ENCODE measurements around the gene TMEM121. TPM values are rescaled to one million over a fixed set of nuclear protein-coding genes. Genes with fewer than 3 reads are reported as not detected.

Gene TMEM121
- polyA plus RNA-seq, 1 of the 3 experiments (the other 2 are of a cell fraction) = 9.1 TPM

DNA sequence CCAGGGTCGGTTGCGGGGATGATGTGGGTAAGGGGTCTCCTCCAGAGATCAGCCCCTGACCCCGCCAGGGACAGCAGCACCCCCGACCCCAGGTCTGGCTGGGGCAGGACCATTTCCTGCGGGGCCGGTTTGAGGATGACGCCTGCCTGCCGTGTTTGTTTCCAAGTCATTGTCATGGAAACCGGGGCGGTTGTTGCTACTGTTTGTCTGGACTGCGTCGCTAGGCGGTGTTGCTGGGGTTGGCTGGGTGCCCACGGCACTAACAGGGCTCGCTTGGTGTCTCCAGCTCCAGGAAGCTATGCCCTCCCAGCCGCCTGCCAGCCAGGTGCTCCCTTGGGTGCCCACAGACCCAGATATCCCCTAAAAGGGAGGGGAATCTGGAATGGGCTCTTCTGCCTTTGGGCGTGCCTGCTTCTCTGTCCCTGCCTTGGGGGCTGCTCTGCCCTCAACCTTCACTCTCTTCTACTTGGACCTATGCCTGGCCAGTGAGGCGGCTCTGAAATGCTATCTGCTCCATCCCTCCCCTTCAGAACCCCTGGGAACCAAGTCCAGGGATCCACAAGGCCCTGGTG lies 44.4 kb upstream of the TMEM121 start (continued):
- TF ChIP-seq, protein P1, sequence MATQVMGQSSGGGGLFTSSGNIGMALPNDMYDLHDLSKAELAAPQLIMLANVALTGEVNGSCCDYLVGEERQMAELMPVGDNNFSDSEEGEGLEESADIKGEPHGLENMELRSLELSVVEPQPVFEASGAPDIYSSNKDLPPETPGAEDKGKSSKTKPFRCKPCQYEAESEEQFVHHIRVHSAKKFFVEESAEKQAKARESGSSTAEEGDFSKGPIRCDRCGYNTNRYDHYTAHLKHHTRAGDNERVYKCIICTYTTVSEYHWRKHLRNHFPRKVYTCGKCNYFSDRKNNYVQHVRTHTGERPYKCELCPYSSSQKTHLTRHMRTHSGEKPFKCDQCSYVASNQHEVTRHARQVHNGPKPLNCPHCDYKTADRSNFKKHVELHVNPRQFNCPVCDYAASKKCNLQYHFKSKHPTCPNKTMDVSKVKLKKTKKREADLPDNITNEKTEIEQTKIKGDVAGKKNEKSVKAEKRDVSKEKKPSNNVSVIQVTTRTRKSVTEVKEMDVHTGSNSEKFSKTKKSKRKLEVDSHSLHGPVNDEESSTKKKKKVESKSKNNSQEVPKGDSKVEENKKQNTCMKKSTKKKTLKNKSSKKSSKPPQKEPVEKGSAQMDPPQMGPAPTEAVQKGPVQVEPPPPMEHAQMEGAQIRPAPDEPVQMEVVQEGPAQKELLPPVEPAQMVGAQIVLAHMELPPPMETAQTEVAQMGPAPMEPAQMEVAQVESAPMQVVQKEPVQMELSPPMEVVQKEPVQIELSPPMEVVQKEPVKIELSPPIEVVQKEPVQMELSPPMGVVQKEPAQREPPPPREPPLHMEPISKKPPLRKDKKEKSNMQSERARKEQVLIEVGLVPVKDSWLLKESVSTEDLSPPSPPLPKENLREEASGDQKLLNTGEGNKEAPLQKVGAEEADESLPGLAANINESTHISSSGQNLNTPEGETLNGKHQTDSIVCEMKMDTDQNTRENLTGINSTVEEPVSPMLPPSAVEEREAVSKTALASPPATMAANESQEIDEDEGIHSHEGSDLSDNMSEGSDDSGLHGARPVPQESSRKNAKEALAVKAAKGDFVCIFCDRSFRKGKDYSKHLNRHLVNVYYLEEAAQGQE (IDR thresholded peaks at IDR 0.05; ENCODE audit: low read depth, low read length) = no peak
- TF ChIP-seq EP300 (IDR thresholded peaks at IDR 0.05; ENCODE audit: borderline replicate concordance in 1 of 2, low read depth in 1 of 2, low read length in 1 of 2) = peak in 1 of 2 experiments; percentile 53; a peak in 2 of 4 replicates
- TF ChIP-seq CTCF (IDR thresholded peaks at IDR 0.05) = no peak
- peak; percentile 29; the same call in 1 of the 2 replicates for TF ChIP-seq PBX3 (IDR thresholded peaks at IDR 0.05)
- TF ChIP-seq RAD21 (IDR thresholded peaks at IDR 0.05; ENCODE audit: low read length) = peak; percentile 25; the same call in 1 of the 2 replicates
- 0 out of 2 replicates have a peak, but pooled peaks have one; percentile 52 for TF ChIP-seq SIN3A (IDR thresholded peaks at IDR 0.05; ENCODE audit: borderline replicate concordance, low read depth, low read length)
- TF ChIP-seq RXRA (IDR thresholded peaks at IDR 0.05; ENCODE audit: borderline replicate concordance, low read depth) = no peak
- TF ChIP-seq ELF1 (IDR thresholded peaks at IDR 0.05) = no peak

GRCh38 chr14:105482486-105483110 lies 43.8 kb upstream of the TMEM121 start:
- Histone ChIP-seq H3K27me3 (ENCODE audit: insufficient read depth) (no peaks in the 10 kb centered on the region), H3K9ac (peak overlapping the region; percentile 92), H3K4me3 (ENCODE audit: low read depth in 2 of 2, low read length in 1 of 2) (no peak overlapping the region), H3K9me3 (no peaks in the 10 kb centered on the region), H4K20me1 (ENCODE audit: insufficient read depth) (no peaks in the 10 kb centered on the region), H3K4me1 (ENCODE audit: control insufficient read depth in 1 of 2, insufficient read depth in 2 of 2, low read depth in 1 of 2, low read length in 1 of 2) (peaks cover 31 to 70% of the 10 kb centered on the region in 2 experiments; a peak in 3 of 4 replicates), H2AFZ (ENCODE audit: low read depth) (no peak overlapping the region), H3K9me2 (no peaks in the 10 kb centered on the region), H3K4me2 (peak overlapping the region; percentile 82; the same call in 1 of the 2 replicates), H3K36me3 (replicated peaks in 1 of 2; ENCODE audit: control insufficient read depth in 1 of 2, insufficient read depth in 2 of 2, low read length in 1 of 2) (peaks cover 0 to 2% of the 10 kb centered on the region in 2 experiments), H3F3A (replicated peaks; ENCODE audit: insufficient read depth) (peaks cover 27% of the 10 kb centered on the region), H3K79me2 (ENCODE audit: insufficient read depth) (peaks cover 5% of the 10 kb centered on the region; the same call in 1 of the 2 replicates), H3K27ac (ENCODE audit: low read depth in 2 of 2, low read length in 1 of 2) (peak overlapping the region; percentile 98 to 100)
- no peak for DNase-seq
- TF ChIP-seq SMC3 (IDR thresholded peaks at IDR 0.05; ENCODE audit: low read depth, low read length) (no peak), USF2 (IDR thresholded peaks at IDR 0.05; ENCODE audit: borderline replicate concordance, low read depth, low read length) (no peak), GABPA (IDR thresholded peaks at IDR 0.05; ENCODE audit: low read depth) (no peak), FOXJ3 (CRISPR knock-in tag; IDR thresholded peaks at IDR 0.05) (no peak), YY1 (IDR thresholded peaks at IDR 0.05; ENCODE audit: low read depth) (no peak), FOXM1 (IDR thresholded peaks at IDR 0.05; ENCODE audit: low read depth) (no peak), RFX5 (IDR thresholded peaks at IDR 0.05; ENCODE audit: low read length) (no peak), EP300 (IDR thresholded peaks at IDR 0.05; ENCODE audit: borderline replicate concordance in 1 of 2, low read depth in 1 of 2, low read length in 1 of 2) (no peak), RCOR1 (IDR thresholded peaks at IDR 0.05; ENCODE audit: low read length) (no peak), PBX3 (IDR thresholded peaks at IDR 0.05) (no peak), NRF1 (IDR thresholded peaks at IDR 0.05; ENCODE audit: low read depth, low read length) (no peak), CHD2 (IDR thresholded peaks at IDR 0.05; ENCODE audit: low read length, partially characterized antibody) (no peak), FOSL2 (IDR thresholded peaks at IDR 0.05; ENCODE audit: borderline replicate concordance, low read depth) (no peak)
- TF ChIP-seq, protein P2, sequence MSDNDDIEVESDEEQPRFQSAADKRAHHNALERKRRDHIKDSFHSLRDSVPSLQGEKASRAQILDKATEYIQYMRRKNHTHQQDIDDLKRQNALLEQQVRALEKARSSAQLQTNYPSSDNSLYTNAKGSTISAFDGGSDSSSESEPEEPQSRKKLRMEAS (IDR thresholded peaks at IDR 0.05; ENCODE audit: low read depth) = no peak
- CTCF ChIA-PET = interaction anchor here (0.8 to 7.2 kb wide), 12 partner anchors 8 to 166 kb away, joined by 3 to 137 read pairs (median 14); partner anchors contain the start of genes TEDC1 and TMEM121
- POLR2A ChIA-PET = interaction anchor here (1.0 to 2.3 kb wide), 2 partner anchors 7 to 13 kb away, joined by 3 to 14 read pairs; no protein-coding TSS in a partner anchor
- 84% methylated on average over 10 of the region's 18 CpGs for WGBS (ENCODE audit: low lambda C conversion rate)

Data from SK-N-SH (cell line).